Heart left ventricle (tissue), 13 donors: ENCODE results near the gene ZC3H12C.

Experiments
- CTCF ChIP-seq, 12 donors: fragments of 200-600 bp; sonication (generic) in 4 of 12; IDR thresholded peaks; one replicate each; pipeline versions ENCODE4 v1.5.0 to v1.8.0; 2018 to 2022; ENCODE audit warnings: antibody characterized with exemption in 12 of 12, mild to moderate bottlenecking in 5 of 12
- POLR2A ChIP-seq, 2 donors: fragments of 450-650 bp; IDR thresholded peaks; one replicate each; pipeline ENCODE4 v1.6.1; 2017; ENCODE audit warnings: antibody characterized with exemption in 2 of 2, mild to moderate bottlenecking in 2 of 2, moderate library complexity in 2 of 2
- donor health status: ischemic (EF 13 %, LVEDD 7.1; RV severe dilation, severe dysfunction).
- donor health status: DM: no; HTN: yes; CAD: no.
- donor health status: DM: no; HTN: no; CAD: no.
- donor health status: ischemic (EF 25% LVEDD 6.9; RV normal size, moderate dysfunction).
- donor health status: ischemic (EF 25% LVEDD 5.7; RV mildly dilated, moderate dysfunction).
- donor health status: ischemic (EF 35%, LVEDD 5.7; RV mildly dilated, moderate dysfunction).
- donor health status: nonischemic (EF 11% LVEDD 7.7; RV severe dilation, severe dysfunction).
- donor health status: DM: yes; HTN: yes; CAD: no.
- donor health status: PGD.
- donor health status: ischemic (EF 29% LVEDD 5.4; RV normal size, mild dysfunction).
- donor health status: nonischemic (EF 23%, LVEDD 6.1; RV moderate dilation, normal function).

GRCh38 chr11:110196884-110197420 lies 103.8 kb downstream of the ZC3H12C start:
- TF ChIP-seq POLR2A (IDR thresholded peaks at IDR 0.05) (no peak), CTCF (IDR thresholded peaks at IDR 0.05) (no peak)
